ENCODE data around the gene PXK.

Gene PXK

GRCh38 chr3:58375254-58375653 lies 42.6 kb downstream of the PXK start:
- no peak for DNase-seq (ENCODE audit: low read depth)
- TF ChIP-seq, protein P1, sequence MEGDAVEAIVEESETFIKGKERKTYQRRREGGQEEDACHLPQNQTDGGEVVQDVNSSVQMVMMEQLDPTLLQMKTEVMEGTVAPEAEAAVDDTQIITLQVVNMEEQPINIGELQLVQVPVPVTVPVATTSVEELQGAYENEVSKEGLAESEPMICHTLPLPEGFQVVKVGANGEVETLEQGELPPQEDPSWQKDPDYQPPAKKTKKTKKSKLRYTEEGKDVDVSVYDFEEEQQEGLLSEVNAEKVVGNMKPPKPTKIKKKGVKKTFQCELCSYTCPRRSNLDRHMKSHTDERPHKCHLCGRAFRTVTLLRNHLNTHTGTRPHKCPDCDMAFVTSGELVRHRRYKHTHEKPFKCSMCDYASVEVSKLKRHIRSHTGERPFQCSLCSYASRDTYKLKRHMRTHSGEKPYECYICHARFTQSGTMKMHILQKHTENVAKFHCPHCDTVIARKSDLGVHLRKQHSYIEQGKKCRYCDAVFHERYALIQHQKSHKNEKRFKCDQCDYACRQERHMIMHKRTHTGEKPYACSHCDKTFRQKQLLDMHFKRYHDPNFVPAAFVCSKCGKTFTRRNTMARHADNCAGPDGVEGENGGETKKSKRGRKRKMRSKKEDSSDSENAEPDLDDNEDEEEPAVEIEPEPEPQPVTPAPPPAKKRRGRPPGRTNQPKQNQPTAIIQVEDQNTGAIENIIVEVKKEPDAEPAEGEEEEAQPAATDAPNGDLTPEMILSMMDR (conservative IDR thresholded peaks at IDR 0.05; ENCODE audit: control insufficient read depth, insufficient read depth, low read depth, low read length): no peak
- H3K4me3 ChIP-seq (ENCODE audit: control insufficient read depth, low read depth, low read length): no peak overlapping the region

DNA sequence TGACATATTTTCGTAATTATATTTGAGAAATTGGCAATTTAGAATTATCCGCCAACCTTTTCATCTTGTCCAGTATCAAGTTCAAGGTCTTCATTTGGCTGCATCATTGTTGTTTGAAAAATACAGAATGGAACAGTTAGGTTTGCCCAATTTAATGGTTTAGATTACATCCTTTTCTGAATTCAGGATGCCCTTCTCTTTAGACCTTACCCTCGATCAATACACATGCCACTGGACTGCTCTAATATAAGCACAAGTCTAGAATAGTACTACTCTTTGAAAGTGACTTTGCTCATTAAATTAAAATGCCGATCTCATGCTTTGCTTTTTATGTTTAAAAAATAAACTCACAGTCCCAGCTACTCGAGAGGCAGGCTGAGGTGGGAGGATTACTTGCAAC lies 44.5 kb downstream of the PXK start:
- TF ChIP-seq, protein P1 (conservative IDR thresholded peaks at IDR 0.05; ENCODE audit: control insufficient read depth, insufficient read depth, low read depth, low read length): no peak
- no peak for DNase-seq (ENCODE audit: low read depth)
- no peak overlapping the region for H3K4me3 ChIP-seq (ENCODE audit: control insufficient read depth, low read depth, low read length)

GRCh38 chr3:58377750-58378149 lies 45.1 kb downstream of the PXK start:
- TF ChIP-seq, protein P1 (conservative IDR thresholded peaks at IDR 0.05; ENCODE audit: control insufficient read depth, insufficient read depth, low read depth, low read length): no peak
- H3K4me3 ChIP-seq (ENCODE audit: control insufficient read depth, low read depth, low read length): no peak overlapping the region
- no peak for DNase-seq (ENCODE audit: low read depth)

DNA sequence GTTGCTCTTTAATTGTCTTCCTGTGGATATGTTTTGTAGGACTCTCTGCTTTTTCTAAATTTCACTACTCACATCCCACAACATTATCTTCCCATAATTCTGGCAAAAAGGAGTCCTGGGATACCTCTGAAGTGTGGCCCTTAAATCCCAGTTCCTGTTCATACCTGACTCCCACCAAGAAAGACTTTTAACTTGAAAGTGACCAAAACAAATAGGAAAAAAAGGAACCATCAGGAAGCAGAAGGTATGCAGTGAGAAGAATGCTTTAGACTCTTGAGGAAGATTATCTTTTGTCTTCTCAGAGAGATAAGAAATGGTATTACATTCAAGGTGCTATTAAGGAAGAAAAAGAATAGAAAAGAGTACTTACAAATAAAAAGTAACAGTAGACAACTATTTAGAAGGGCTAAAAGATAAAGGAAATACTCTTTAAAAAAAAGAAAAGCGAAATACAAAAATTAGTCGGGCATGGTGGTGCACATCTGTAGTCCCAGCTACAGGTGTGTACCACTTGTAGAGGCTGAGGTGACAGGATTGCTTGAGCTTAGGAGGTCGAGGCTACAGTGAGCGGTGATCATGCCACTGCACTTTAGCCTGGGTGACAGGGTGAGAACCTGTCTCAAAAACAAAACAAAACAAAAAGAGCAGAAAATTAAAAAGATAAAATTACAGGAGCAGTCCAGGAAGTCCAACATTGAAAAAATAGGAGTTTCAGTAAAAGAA lies 46.8 kb downstream of the PXK start:
- H3K4me3 ChIP-seq (ENCODE audit: control insufficient read depth, low read depth, low read length): no peak overlapping the region
- DNase-seq (ENCODE audit: low read depth): no peak
- TF ChIP-seq, protein P1 (conservative IDR thresholded peaks at IDR 0.05; ENCODE audit: control insufficient read depth, insufficient read depth, low read depth, low read length): no peak

DNA sequence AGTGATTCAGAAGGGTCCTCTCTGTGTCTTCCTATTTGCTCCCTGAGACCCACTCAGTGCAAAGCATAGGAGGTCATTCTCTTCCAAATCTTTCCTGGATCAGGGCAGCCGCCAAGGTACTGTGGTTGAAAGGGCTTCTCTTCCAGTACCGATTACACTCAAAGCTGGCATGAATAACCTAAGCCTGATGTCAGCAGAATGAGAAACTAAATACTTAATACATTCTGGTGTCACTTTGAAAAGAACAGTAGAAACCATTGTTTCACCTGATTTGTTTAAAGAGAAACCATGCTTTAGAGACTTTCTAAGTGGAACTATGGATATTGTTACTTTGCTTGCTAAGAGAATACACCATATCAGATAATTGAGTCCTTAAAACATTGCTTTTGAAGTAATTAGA lies 50.8 kb downstream of the PXK start:
- DNase-seq (ENCODE audit: low read depth): peak; percentile 75
- H3K4me3 ChIP-seq (ENCODE audit: control insufficient read depth, low read depth, low read length): no peak overlapping the region
- TF ChIP-seq, protein P1 (conservative IDR thresholded peaks at IDR 0.05; ENCODE audit: control insufficient read depth, insufficient read depth, low read depth, low read length): no peak

- TF ChIP-seq, protein P1 (conservative IDR thresholded peaks at IDR 0.05; ENCODE audit: control insufficient read depth, insufficient read depth, low read depth, low read length): no peak
- no peak overlapping the region for H3K4me3 ChIP-seq (ENCODE audit: control insufficient read depth, low read depth, low read length)
- peak; percentile 99 for DNase-seq (ENCODE audit: low read depth)
Measured at GRCh38 chr3:58383904-58384303, 51.2 kb downstream of the PXK start.
